Kidney epithelial cell (primary cell): ENCODE data around the gene MOSMO. TPM values are rescaled to one million over a fixed set of nuclear protein-coding genes. Genes with fewer than 3 reads are reported as not detected.
"Not testable (repeated sequence)": the region's sequence is repeated elsewhere in the genome, so short reads cannot be mapped to it uniquely, and the experiment has no call there.

Source experiments
- DNase-seq: peaks from one replicate; pipeline ENCODE4 v3.0.0-alpha.2; 2010; ENCODE audit warnings: low read depth
- H3K27me3 ChIP-seq: 2 replicates; pipeline ENCODE4 v1.6.0; 2011; ENCODE audit warnings: low read length; ENCODE audit not compliant: control insufficient read depth, insufficient read depth
- H3K36me3 ChIP-seq: 2 replicates; pipeline ENCODE4 v1.5.1; 2011; ENCODE audit warnings: low read length; ENCODE audit not compliant: control insufficient read depth, insufficient read depth
- H3K4me3 ChIP-seq: 2 replicates; pipeline ENCODE4 v1.5.1; 2011; ENCODE audit warnings: low read depth, mild to moderate bottlenecking, control low read depth, low read length
- total RNA-seq: library from RNA; depleted of rRNA; stranded (reverse); fragments of >200 nt; gene quantifications from 2 replicates; pipeline ENCODE4 v1.2.3, GENCODE V29; 2015
- TF ChIP-seq, protein P1 (sequence below): IDR thresholded peaks from 2 replicates; pipeline ENCODE4 v1.5.1; 2011; ENCODE audit warnings: mild to moderate bottlenecking, moderate library complexity, low read length, control low read depth, inconsistent platforms; ENCODE audit not compliant: insufficient read depth, poor library complexity, severe bottlenecking

Gene MOSMO
- total RNA-seq, 1 donor from 2014 or later: 8.5 TPM

DNA sequence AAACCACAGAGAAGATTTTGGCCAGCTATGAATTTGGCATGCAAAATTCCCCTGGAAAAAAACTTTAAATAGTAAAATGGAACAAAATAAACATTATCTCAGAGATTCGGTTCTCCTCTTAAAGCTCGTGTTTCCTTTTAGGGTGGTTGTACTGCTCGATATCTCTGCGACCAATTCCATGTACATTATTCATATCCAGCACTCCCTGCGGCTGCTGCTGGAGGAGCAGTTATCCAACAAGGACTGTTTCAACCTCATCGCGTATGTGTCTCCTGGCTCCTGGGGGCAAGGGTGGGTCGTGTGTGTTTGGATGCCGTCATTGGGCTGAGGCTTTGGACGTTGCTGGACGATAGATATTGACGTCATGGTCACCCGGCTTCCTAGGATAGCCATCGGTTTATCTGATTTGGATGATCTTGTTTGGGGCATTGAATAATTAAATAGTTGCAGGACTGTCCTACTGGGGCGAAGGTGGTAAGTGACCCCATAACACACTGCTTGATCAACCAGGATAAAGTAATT is 118.2 kb downstream of the MOSMO start:
- no peak overlapping the region for H3K4me3 ChIP-seq
- no peaks in the 10 kb centered on the region for H3K36me3 ChIP-seq
- TF ChIP-seq, protein P1, sequence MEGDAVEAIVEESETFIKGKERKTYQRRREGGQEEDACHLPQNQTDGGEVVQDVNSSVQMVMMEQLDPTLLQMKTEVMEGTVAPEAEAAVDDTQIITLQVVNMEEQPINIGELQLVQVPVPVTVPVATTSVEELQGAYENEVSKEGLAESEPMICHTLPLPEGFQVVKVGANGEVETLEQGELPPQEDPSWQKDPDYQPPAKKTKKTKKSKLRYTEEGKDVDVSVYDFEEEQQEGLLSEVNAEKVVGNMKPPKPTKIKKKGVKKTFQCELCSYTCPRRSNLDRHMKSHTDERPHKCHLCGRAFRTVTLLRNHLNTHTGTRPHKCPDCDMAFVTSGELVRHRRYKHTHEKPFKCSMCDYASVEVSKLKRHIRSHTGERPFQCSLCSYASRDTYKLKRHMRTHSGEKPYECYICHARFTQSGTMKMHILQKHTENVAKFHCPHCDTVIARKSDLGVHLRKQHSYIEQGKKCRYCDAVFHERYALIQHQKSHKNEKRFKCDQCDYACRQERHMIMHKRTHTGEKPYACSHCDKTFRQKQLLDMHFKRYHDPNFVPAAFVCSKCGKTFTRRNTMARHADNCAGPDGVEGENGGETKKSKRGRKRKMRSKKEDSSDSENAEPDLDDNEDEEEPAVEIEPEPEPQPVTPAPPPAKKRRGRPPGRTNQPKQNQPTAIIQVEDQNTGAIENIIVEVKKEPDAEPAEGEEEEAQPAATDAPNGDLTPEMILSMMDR: no peak
- peaks cover 2% of the 10 kb centered on the region for H3K27me3 ChIP-seq
- DNase-seq: no peak

DNA sequence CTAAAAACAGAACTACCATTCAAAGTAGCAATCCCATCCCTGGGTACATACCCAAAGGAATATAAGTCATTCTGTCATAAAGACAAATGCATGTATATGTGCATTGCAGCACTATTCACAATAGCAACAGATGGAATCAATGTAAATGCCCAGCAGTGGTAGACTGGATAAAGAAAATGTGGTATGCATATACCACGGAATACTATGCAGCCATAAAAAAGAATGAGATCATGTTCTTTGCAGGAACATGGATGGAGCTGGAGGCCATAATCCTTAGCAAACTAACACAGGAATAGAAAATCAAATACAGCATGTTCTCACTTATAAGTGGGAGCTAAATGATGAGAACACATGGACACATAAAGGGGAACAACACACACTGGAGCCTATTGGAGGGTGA is 120.6 kb downstream of the MOSMO start:
- not testable (repeated sequence) for H3K36me3 ChIP-seq, H3K27me3 ChIP-seq, DNase-seq, H3K4me3 ChIP-seq

DNA sequence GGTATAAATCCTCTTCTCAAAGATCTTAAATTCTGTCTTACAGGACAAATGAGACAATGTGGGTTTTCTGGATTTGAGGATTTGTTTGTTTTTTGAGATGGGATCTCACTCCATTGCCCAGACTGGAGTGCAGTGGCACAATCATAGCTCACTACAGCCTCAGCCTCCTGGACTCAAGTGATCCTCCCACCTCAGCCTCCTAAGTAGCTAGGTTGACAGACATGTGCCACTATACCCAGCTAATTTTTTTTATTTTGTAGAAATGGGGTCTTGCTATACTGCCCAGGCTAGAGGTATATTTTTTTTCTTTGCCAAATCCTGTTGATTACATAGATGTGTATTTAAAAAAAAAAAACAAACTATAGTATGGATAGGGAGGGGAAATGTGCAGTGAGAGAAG is 122.6 kb downstream of the MOSMO start:
- TF ChIP-seq, protein P1: no peak
- no peaks in the 10 kb centered on the region for H3K36me3 ChIP-seq
- DNase-seq: no peak
- H3K27me3 ChIP-seq: peaks cover 2% of the 10 kb centered on the region
- H3K4me3 ChIP-seq: no peak overlapping the region

DNA sequence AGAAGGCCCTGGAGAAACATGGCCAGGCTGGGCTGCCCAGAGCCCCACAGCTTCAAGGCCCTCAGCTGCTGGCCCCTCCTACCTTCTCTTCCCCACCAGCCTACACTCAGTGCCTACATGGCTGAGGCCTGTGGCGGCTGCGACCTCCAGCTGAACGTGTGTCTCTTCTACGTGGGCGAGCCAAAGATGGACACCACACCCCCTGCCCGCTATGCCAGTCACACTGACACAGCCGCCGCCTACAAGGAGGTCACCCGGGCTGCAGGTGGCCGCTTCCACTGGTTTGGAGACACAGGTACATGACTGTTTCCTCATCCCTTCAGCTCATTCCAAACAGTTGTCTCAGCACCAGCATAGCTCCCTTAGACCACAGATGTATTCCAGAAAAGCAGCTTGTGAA is 124.9 kb downstream of the MOSMO start:
- H3K36me3 ChIP-seq: no peaks in the 10 kb centered on the region
- H3K4me3 ChIP-seq: no peak overlapping the region
- TF ChIP-seq, protein P1: no peak
- DNase-seq: no peak
- H3K27me3 ChIP-seq: peaks cover 2% of the 10 kb centered on the region

Other genes starting within 250 kb of the MOSMO start
- gene NPIPB4, start 150.4 kb upstream of the MOSMO start, total RNA-seq: 19.8 and 41.4 TPM in 2 replicates
- 102 and 116 TPM in 2 replicates for gene UQCRC2, start 54.8 kb upstream of the MOSMO start, total RNA-seq
- gene PDZD9, start 7.0 kb upstream of the MOSMO start, total RNA-seq: not detected in 2 replicates
- 0.04 and 0.07 TPM in 2 replicates for gene VWA3A, start 84.4 kb downstream of the MOSMO start, total RNA-seq
- not detected in 2 replicates for gene SDR42E2, start 154.4 kb downstream of the MOSMO start, total RNA-seq
- gene EEF2K, start 198.2 kb downstream of the MOSMO start, total RNA-seq: 6.8 and 12.3 TPM in 2 replicates